HG03064 (cell line): ENCODE results near the gene CENPP.
"Not testable (repeated sequence)": the region's sequence is repeated elsewhere in the genome, so short reads cannot be mapped to it uniquely, and the experiment has no call there.

ENCODE experiments used
- ATAC-seq: cut with Tn5 transposase; IDR thresholded peaks from one replicate; pipeline ENCODE4 v1.9.1; 2021; ENCODE audit warnings: low read depth; ENCODE audit not compliant: unreplicated experiment

CENPP gene

GRCh38 chr9:92377876-92378275, 52.1 kb downstream of the CENPP start:
- ATAC-seq: no peak

GRCh38 chr9:92378865-92379560, 53.3 kb downstream of the CENPP start:
- ATAC-seq: no peak

- no peak for ATAC-seq
Observed at GRCh38 chr9:92380603-92381002, 54.9 kb downstream of the CENPP start.

GRCh38 chr9:92381775-92382174, 56.0 kb downstream of the CENPP start:
- ATAC-seq: no peak

- no peak for ATAC-seq
Observed at GRCh38 chr9:92384375-92384774, 58.6 kb downstream of the CENPP start.

- no peak for ATAC-seq
Observed at GRCh38 chr9:92385001-92385400, 59.2 kb downstream of the CENPP start.

GRCh38 chr9:92385477-92385876, 59.7 kb downstream of the CENPP start:
- no peak for ATAC-seq

GRCh38 chr9:92385953-92386352, 60.2 kb downstream of the CENPP start:
- ATAC-seq: no peak

GRCh38 chr9:92392690-92393089, 66.9 kb downstream of the CENPP start:
- ATAC-seq: no peak

GRCh38 chr9:92393686-92394085, 67.9 kb downstream of the CENPP start:
- no peak for ATAC-seq

GRCh38 chr9:92395617-92396016, 69.9 kb downstream of the CENPP start:
- ATAC-seq: no peak

GRCh38 chr9:92397853-92398252, 72.1 kb downstream of the CENPP start:
- no peak for ATAC-seq

- ATAC-seq: no peak
Observed at GRCh38 chr9:92402360-92402759, 76.6 kb downstream of the CENPP start.

GRCh38 chr9:92402826-92403745, 77.3 kb downstream of the CENPP start:
- no peak for ATAC-seq

- ATAC-seq: no peak
Observed at GRCh38 chr9:92404042-92404836, 78.5 kb downstream of the CENPP start, which contains the start of gene OGN. OGN (minus strand) TSS chr9:92404578; CDS start chr9:92403407, 1,171 bp downstream.

GRCh38 chr9:92405818-92406217, 80.1 kb downstream of the CENPP start:
- ATAC-seq: no peak

GRCh38 chr9:92406477-92406876, 80.7 kb downstream of the CENPP start:
- no peak for ATAC-seq

- ATAC-seq: no peak
Observed at GRCh38 chr9:92407818-92408217, 82.1 kb downstream of the CENPP start.

GRCh38 chr9:92408747-92409478, 83.2 kb downstream of the CENPP start:
- ATAC-seq: no peak

- ATAC-seq: not testable (repeated sequence)
Observed at GRCh38 chr9:92411157-92411556, 85.4 kb downstream of the CENPP start.
